Activated T-cell treated with anti-CD3 and anti-CD28 coated beads, Interleukin-2, amount 50 U/mL, for 4 hours (primary cell): ENCODE measurements around the gene LMTK2. TPM values are rescaled to one million over a fixed set of nuclear protein-coding genes. Genes with fewer than 3 reads are reported as not detected.

ENCODE experiments used
- ATAC-seq, 2 donors: fragments of 200-7000 bp; cut with Tn5 transposase; one replicate each; pipeline ENCODE4 v1.10.0; 2021
- DNase-seq: peaks from one replicate; pipeline ENCODE4 v3.0.0-alpha.2; 2020
- H3K27me3 Mint-ChIP-seq: one replicate; pipeline ENCODE4 v1.8.0; 2021; ENCODE audit warnings: low read depth, mixed read lengths
- H3K36me3 Mint-ChIP-seq: one replicate; pipeline ENCODE4 v1.8.0; 2022; ENCODE audit warnings: mixed read lengths; ENCODE audit not compliant: insufficient read depth
- H3K4me1 Mint-ChIP-seq: one replicate; pipeline ENCODE4 v1.8.0; 2021; ENCODE audit warnings: low read depth, mixed read lengths
- H3K4me3 Mint-ChIP-seq: one replicate; pipeline ENCODE4 v1.8.0; 2021; ENCODE audit warnings: mild to moderate bottlenecking, moderate library complexity, mixed read lengths
- H3K9me3 Mint-ChIP-seq: one replicate; pipeline ENCODE4 v1.8.0; 2021; ENCODE audit warnings: mixed read lengths
- total RNA-seq, 3 donors: library from RNA; stranded (reverse); gene quantifications; one replicate each; pipeline ENCODE4 v1.2.1, GENCODE V29; 2021

Gene LMTK2
- total RNA-seq, 3 donors from 2014 or later = 18.5 to 23.2 (median 18.6) TPM

DNA sequence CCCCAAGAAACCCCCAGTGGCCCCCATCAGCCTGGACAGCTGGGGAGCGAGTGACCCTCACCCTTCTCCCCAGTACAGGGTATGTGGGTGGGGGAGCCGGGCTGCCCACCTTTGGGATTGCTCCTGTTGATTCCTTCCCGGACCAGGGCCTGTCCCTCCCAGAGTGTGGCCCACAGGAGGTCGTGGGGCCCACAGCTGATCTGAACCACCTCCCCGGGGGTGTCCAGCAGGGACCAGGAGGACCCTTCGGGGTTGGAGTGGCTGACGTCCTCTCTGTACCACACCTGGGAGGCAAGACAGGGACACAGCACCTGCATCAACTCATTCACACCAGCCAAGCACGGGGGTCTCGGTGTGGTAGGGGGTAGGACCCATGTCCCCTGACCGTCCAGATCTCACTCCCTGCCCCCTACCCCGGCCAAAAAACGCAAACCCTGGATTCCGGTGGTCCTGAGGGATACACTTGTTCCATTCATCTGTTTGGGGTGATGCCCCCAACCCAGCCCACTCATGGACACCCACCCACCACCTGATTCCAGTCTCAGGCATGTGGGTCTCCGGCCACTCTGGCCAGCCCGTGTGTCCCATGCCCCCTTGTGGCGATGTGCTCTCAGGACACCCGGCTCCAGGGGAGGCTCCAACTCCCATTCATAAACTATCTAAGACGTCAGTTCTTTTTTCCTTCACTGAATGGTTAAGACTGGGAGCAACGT is 134.5 kb downstream of the LMTK2 start:
- Mint-ChIP-seq H3K27me3 (no peaks in the 10 kb centered on the region), H3K36me3 (peaks cover 19% of the 10 kb centered on the region), H3K4me3 (no peak overlapping the region), H3K9me3 (no peaks in the 10 kb centered on the region), H3K4me1 (no peaks in the 10 kb centered on the region)
- DNase-seq (no peak), ATAC-seq (peak in 1 of 2 donors; percentile 37)

DNA sequence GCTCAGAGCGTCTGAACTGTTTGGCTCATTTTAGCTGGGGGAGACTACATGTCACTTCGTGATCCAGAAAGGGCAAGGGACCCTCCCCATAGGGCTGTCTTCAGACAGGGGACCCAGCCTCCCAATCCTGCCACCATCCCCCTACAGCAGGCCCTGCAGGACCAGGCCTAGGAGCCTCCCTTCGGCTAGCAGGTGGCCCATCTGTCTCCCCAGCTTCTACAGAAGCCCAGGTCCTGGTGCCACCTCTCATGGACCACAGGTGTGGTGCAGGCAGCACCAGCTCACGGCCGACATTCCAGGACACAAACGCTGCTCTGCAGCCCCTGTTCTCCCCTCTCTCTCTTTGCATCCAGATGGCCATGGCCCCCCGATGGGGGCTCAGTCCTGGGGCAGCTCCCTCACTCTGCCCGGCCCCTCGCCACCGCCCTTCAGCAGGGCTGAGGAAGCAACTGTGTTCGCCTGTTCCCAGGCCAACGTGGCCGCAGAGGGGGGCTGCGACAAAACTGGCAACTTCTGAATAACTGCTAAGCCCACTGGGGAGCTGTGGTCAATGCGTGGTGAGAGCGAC is 135.1 kb downstream of the LMTK2 start:
- Mint-ChIP-seq H3K4me1 (no peaks in the 10 kb centered on the region), H3K36me3 (peaks cover 19% of the 10 kb centered on the region), H3K9me3 (no peaks in the 10 kb centered on the region), H3K27me3 (no peaks in the 10 kb centered on the region), H3K4me3 (no peak overlapping the region)
- DNase-seq = no peak
- ATAC-seq = no peak

DNA sequence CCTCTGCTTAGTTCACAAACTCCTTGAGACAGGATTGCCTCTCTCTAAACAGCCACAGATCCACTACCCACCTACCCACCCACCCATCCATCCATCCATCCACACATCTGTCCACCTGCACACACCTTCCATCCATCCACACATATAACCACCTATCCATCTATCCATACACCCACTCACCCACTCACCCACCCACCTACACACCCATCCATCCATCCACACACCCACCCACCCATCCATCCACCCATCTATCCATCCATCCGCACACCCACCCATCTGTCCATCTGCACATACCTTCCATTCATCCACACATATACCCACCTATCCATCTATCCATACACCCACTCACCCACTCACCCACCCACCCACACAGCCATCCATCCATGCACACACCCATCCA is 135.7 kb downstream of the LMTK2 start:
- Mint-ChIP-seq H3K27me3 (no peaks in the 10 kb centered on the region), H3K9me3 (no peaks in the 10 kb centered on the region), H3K4me3 (no peak overlapping the region), H3K36me3 (peaks cover 13% of the 10 kb centered on the region), H3K4me1 (peaks cover 3% of the 10 kb centered on the region)
- ATAC-seq (no peak), DNase-seq (no peak)

DNA sequence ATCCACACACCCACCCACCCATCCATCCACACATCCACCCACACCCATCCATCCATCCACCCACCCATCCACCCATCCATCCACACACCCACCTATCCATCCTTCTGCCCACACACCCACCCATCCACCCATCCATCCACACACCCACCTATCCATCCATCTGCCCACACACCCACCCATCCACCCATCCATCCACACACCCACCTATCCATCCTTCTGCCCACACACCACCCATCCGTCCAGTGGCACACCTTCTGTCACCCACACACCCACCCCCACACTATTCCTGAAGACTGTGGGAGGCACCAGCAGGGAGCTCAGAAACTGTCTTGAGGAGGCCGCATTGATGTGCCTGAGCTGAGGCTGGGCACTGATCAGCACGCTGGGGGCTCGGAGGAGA is 136.3 kb downstream of the LMTK2 start:
- Mint-ChIP-seq H3K27me3 (no peaks in the 10 kb centered on the region), H3K4me3 (no peak overlapping the region), H3K9me3 (no peaks in the 10 kb centered on the region), H3K36me3 (peaks cover 13% of the 10 kb centered on the region), H3K4me1 (peaks cover 8% of the 10 kb centered on the region)
- no peak for ATAC-seq
- DNase-seq = no peak

DNA sequence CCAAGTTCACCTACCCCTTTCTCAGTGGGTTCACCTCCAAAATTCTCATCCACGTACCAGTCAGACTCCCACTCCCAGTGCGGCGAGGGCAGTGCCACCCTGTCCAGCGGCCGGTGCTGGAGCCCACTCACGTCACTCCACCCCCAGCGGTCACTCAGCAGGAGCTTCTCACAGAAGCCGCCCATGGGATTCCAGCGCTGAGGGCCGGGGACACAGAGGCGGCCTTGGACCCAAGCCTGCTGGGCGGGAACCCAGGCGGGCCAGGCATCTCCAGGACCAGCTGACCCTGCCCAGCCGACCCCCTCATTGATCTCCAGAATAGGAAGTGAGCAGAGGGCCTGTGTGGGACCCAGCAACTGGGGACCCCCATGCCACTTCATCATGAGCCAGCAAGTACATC is 138.2 kb downstream of the LMTK2 start:
- no peak overlapping the region for H3K4me3 Mint-ChIP-seq
- no peak for DNase-seq
- H3K4me1 Mint-ChIP-seq = peaks cover 23% of the 10 kb centered on the region
- H3K9me3 Mint-ChIP-seq = no peaks in the 10 kb centered on the region
- H3K36me3 Mint-ChIP-seq = peaks cover 2% of the 10 kb centered on the region
- ATAC-seq = no peak
- no peaks in the 10 kb centered on the region for H3K27me3 Mint-ChIP-seq

DNA sequence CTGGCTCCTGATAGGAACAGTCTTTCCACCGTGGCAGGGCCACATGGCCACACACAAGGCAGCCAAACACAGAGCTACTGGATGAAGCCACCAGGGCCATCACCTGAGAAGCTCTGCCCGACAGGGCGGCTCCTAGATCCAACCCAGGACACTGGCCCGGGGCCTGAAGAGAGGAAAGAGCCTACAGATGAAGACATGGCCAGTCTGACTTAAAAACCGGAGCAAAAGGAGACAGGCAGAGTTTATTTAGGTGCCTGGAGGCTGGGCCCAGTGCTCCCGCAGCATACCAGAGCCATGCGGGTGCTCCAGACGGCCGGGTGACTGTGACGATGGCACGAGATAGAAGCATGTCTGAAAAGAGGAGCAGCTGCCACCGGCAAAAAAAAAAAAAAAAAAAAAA is 141.5 kb downstream of the LMTK2 start:
- no peaks in the 10 kb centered on the region for H3K9me3 Mint-ChIP-seq
- peak overlapping the region; percentile 26 for H3K4me3 Mint-ChIP-seq

DNA sequence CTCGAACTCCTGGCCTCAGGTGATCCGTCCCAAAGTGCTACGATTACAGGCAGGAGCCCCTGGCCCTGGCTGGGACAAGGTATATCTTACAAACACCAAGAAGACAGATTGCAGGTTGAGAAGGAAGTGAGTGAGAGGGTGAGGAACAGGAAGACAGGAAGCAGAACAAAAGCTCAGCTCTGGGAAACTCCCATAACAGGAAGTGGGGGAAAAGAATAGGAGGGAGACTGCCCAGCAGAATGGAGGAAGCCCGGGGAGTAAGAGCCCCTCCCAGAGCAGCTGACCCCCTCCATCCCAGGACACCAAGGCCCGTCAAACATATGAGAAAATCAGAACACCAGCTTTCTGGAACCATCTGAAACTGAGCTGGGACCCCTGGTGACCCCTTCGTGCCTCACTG is 142.4 kb downstream of the LMTK2 start:
- H3K36me3 Mint-ChIP-seq = no peaks in the 10 kb centered on the region
- peaks cover 49% of the 10 kb centered on the region for H3K4me1 Mint-ChIP-seq
- DNase-seq (no peak), ATAC-seq (no peak)
- H3K27me3 Mint-ChIP-seq = no peaks in the 10 kb centered on the region
- peak overlapping the region; percentile 29 for H3K4me3 Mint-ChIP-seq
- no peaks in the 10 kb centered on the region for H3K9me3 Mint-ChIP-seq

More for the DNA sequence above, 141.5 kb downstream of the LMTK2 start:
- peaks cover 45% of the 10 kb centered on the region for H3K4me1 Mint-ChIP-seq
- DNase-seq (no peak), ATAC-seq (no peak)
- no peaks in the 10 kb centered on the region for H3K36me3 Mint-ChIP-seq
- H3K27me3 Mint-ChIP-seq = no peaks in the 10 kb centered on the region

DNA sequence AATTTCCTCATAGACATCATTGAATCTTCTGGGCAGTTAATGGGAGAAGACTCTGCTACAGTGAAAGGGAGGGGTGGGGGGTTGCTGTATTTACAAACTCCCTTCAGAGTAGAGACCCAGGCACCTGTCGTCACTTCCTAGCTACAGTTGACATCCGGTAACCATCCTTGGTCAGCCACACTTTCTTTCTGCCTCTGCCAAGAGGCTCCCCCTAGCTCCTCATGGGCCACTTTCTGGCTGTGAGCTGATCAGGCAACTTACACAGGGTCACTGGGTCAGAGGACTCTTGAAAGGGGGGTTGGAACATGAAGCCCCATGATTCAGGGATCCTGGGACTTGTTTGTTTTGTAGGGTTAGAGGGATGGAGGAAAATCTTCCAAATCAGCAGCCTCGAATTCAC is 144.1 kb downstream of the LMTK2 start:
- DNase-seq (no peak), ATAC-seq (peak in 1 of 2 donors; percentile 5)
- Mint-ChIP-seq H3K27me3 (no peaks in the 10 kb centered on the region), H3K4me3 (peak overlapping the region; percentile 96), H3K9me3 (no peaks in the 10 kb centered on the region), H3K4me1 (peaks cover 59% of the 10 kb centered on the region), H3K36me3 (no peaks in the 10 kb centered on the region)

DNA sequence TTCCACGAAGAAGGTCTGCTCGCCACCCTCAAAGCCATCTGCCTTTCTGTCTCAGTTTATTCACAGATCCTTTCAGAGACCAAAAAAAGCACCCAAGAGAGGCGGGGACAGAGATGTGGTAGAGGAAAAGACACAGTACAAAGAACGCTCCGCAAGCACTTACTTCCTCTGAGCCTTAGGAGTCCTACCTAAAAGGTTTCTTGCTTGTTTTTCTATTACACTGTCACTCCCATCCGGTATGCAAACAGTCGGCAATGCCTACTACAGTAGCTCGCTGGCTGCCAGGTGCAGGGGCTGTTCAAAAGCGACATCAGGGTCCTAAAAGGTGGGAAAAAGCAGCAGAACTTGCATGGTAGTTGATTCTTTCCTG is 144.6 kb downstream of the LMTK2 start:
- H3K36me3 Mint-ChIP-seq = no peaks in the 10 kb centered on the region
- peak; percentile 5 to 9 for ATAC-seq
- H3K27me3 Mint-ChIP-seq = no peaks in the 10 kb centered on the region
- no peaks in the 10 kb centered on the region for H3K9me3 Mint-ChIP-seq
- peaks cover 60% of the 10 kb centered on the region for H3K4me1 Mint-ChIP-seq
- H3K4me3 Mint-ChIP-seq = peak overlapping the region; percentile 96
- DNase-seq = no peak

DNA sequence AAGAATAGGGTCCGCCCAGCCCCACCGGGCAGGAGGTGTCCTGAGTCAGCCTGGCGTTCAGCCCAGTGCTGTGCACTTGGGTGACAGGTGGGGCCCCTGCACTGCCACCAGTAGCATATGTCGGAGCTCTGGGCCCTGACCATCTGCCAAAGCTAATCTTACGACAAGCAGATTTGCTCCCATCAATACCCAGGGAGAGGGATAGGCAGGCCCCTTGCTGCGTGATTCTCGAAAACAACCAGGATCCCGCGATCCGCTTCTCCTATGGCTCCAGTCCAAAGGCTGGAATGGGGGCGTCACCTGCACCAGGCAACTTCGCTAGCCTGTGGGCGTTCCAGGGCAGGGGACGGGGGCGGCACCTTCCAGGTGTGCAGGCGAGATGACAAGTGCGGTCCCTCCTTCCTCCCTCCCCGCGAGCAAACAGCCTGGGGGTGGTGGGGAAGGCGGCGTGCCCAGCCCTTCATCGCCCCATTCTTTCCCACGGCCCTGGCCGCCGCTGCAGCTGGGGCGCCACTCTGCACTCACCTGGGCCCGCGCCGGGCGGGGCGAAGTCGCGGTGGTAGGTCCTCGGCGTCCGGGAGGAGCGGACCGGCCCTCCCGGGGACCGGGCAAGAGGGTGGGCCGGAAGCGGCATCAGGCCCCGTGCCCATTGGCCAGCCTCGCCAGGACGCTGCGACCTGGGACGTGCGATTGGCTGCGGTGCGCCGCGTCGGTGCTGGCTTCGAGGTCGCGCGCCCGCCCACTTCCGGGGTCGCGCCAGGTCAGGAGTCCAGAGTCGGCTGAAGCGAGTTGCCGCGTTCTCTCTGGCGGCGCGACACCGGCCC is 145.2 kb downstream of the LMTK2 start, which contains the start of gene TECPR1:
TECPR1 (minus strand) TSS at position 632 of the 824 bp plus-strand sequence. CDS start 6,086 bp downstream, outside the sequence.
- ATAC-seq (peak; percentile 97 to 98), DNase-seq (peak; percentile 71)
- Mint-ChIP-seq H3K9me3 (no peaks in the 10 kb centered on the region), H3K36me3 (peaks cover 2% of the 10 kb centered on the region), H3K27me3 (no peaks in the 10 kb centered on the region), H3K4me3 (peak within 1 kb of the TSS; percentile 96), H3K4me1 (peaks cover 62% of the 10 kb centered on the region)

DNA sequence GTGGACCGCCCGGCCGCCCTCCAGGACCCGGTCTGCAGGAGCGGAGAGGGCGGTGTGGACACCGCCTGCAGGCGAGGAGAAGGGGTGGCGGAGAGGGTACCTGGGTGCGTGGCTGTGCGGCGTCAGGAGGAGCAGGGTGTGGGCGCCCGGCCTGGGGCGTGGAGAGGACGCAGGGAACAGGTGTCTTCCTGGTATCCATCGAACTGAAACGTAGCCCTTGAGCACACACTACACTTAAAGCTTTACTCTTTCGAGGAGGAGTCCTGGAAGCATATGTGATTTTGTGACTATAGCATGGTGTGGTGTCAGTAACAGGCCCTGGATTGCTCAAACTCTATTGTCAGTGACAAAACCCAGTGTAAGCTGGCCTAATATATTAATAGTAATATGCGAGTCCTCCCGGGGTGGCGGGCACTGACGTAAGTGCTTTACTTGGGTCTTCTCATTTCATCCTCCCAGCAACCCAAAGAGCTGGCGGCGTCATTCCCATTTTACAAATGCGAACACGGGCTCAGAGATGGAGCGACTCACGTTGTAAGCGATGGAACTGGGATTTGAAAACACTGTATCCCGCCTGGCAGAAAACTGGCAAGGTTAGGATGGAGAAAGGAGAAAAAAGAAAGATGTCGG is 145.9 kb downstream of the LMTK2 start:
- ATAC-seq (peak; percentile 39 to 44), DNase-seq (no peak)
- Mint-ChIP-seq H3K9me3 (no peaks in the 10 kb centered on the region), H3K4me3 (peak overlapping the region; percentile 96), H3K27me3 (no peaks in the 10 kb centered on the region), H3K36me3 (peaks cover 6% of the 10 kb centered on the region), H3K4me1 (peaks cover 57% of the 10 kb centered on the region)

DNA sequence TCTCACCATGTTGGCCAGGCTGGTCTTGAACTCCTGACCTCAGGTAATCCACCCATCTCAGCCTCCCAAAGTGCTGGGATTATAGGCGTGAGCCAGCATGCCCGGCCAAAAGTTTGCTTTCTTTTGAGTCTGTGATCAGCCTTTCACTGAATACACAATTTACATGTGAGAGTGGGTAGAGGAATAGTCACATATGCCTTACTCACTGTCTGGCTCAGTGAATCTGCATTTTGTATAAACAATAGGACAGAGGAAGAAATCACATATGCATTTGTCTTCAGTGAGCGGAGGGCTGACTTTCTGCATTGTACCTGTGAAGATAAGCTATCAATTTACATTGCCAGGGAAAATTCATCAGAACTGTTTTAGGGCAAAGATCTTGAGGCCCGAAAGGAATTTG is 147.9 kb downstream of the LMTK2 start:
- Mint-ChIP-seq H3K36me3 (peaks cover 9% of the 10 kb centered on the region), H3K4me3 (no peak overlapping the region), H3K27me3 (no peaks in the 10 kb centered on the region), H3K9me3 (no peaks in the 10 kb centered on the region), H3K4me1 (peaks cover 43% of the 10 kb centered on the region)
- DNase-seq (no peak), ATAC-seq (no peak)

DNA sequence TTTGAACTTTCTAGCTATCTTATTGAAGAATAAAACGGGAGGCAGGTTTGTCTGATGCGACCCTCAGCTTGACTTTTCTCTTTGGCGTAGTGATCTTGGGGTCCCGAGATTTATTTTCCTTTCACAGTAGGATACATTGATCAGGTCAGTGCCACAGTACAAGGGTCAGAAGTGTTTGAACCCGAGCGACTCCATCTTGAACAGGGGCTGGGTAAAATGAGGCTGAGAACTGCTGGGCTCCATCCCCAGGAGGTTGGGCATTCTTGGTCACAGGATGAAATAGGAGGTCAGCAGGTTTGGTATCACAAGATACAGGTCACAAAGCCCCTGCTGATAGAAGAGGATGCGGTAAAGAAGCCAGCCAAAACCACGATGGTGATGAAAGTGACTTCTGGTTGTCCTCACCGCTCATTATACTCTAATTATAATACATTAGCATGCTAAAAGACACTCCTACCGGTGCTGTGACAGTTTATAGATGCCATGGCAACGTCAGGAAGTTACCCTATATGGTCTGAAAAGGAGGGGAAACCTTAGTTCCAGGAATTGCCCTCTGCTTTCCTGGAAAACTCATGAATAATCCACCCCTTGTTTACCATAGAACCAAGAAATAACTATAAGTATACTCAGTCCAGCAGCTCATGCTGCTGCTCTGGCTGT is 148.4 kb downstream of the LMTK2 start:
- peaks cover 37% of the 10 kb centered on the region for H3K4me1 Mint-ChIP-seq
- DNase-seq = no peak
- ATAC-seq = no peak

DNA sequence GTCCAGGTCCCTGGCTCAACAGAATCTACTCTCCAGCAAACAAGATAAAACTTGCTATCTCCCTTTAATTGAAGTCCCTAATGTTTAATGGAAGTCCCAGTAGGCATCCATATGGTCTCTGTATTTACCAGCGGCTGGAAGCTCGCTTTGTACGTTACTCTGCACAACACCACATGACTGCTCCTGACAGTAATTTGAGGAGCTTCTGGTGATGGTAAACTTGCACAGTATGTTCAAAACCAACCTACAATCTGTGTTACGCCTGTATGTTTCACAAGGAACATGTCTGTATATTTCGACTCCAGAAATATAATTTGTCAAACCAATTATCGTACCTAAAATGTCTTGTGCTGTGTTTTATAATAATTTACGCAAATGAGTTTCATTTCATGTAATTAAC is 149.8 kb downstream of the LMTK2 start:
- H3K9me3 Mint-ChIP-seq = no peaks in the 10 kb centered on the region
- peaks cover 12% of the 10 kb centered on the region for H3K36me3 Mint-ChIP-seq
- no peaks in the 10 kb centered on the region for H3K27me3 Mint-ChIP-seq
- no peak for DNase-seq
- H3K4me1 Mint-ChIP-seq = peaks cover 26% of the 10 kb centered on the region
- no peak for ATAC-seq
- no peak overlapping the region for H3K4me3 Mint-ChIP-seq

More for the DNA sequence above, 148.4 kb downstream of the LMTK2 start:
- H3K9me3 Mint-ChIP-seq = no peaks in the 10 kb centered on the region
- H3K36me3 Mint-ChIP-seq = peaks cover 9% of the 10 kb centered on the region
- no peaks in the 10 kb centered on the region for H3K27me3 Mint-ChIP-seq
- H3K4me3 Mint-ChIP-seq = no peak overlapping the region
